Hepatocyte (in vitro differentiated cells): ENCODE measurements around the gene SH3GL3.

ENCODE experiments used
- EZH2 ChIP-seq: fragments of 200-600 bp; sonication (generic); IDR thresholded peaks from 2 replicates; pipeline ENCODE4 v1.6.1; 2016; ENCODE audit warnings: antibody characterized with exemption, mild to moderate bottlenecking, borderline replicate concordance
- TF ChIP-seq, protein P1 (sequence below): fragments of 200-600 bp; sonication (generic); IDR thresholded peaks from 2 replicates; pipeline ENCODE4 v1.5.1; 2016; ENCODE audit warnings: antibody characterized with exemption, mild to moderate bottlenecking; ENCODE audit not compliant: poor library complexity

DNA sequence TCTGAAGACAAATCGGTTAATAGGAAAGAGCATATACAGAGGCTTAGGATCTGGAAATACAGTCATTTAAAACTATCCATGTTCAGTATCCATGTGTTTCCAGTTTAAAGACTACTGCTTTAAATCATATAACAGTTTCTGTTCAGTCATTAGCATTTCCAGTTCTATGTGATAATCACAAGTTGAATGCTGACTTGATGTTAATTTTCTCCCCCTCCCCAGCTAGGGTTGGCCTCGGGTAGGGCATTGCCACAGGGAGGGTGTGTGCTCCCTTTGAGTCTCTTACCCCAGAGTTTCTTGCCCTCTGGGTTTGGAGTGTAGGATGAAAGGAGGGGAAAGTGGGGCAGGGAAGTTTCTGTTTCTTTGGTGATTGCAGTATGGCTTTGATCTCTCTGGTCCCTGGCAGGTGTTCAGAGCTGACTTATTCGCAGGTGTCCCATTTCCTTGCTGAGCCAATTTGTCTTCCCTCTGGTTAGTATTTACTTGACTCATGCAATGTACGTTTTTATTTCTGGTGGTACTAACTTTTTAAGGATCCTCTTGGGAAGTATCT is 86.3 kb downstream of the SH3GL3 start:
- TF ChIP-seq, protein P1, sequence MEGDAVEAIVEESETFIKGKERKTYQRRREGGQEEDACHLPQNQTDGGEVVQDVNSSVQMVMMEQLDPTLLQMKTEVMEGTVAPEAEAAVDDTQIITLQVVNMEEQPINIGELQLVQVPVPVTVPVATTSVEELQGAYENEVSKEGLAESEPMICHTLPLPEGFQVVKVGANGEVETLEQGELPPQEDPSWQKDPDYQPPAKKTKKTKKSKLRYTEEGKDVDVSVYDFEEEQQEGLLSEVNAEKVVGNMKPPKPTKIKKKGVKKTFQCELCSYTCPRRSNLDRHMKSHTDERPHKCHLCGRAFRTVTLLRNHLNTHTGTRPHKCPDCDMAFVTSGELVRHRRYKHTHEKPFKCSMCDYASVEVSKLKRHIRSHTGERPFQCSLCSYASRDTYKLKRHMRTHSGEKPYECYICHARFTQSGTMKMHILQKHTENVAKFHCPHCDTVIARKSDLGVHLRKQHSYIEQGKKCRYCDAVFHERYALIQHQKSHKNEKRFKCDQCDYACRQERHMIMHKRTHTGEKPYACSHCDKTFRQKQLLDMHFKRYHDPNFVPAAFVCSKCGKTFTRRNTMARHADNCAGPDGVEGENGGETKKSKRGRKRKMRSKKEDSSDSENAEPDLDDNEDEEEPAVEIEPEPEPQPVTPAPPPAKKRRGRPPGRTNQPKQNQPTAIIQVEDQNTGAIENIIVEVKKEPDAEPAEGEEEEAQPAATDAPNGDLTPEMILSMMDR: no peak
- no peak for TF ChIP-seq EZH2
